Chondrocyte (in vitro differentiated cells): Measurements from ENCODE around the gene KLF15. TPM values are rescaled to one million over a fixed set of nuclear protein-coding genes. Genes with fewer than 3 reads are reported as not detected.
A peak's percentile ranks its signal among the peaks of the same experiment; 100 is the strongest.
"Not testable (repeated sequence)": the region's sequence is repeated elsewhere in the genome, so short reads cannot be mapped to it uniquely, and the experiment has no call there.

Source experiments
- DNase-seq: peaks from one replicate; pipeline ENCODE4 v3.0.0; 2021; ENCODE audit warnings: mixed read lengths, low spot score
- H3K27ac Mint-ChIP-seq: one replicate; pipeline ENCODE4 v1.8.0; 2021; ENCODE audit warnings: mild to moderate bottlenecking, moderate library complexity, mixed read lengths; ENCODE audit not compliant: unreplicated experiment
- H3K27me3 Mint-ChIP-seq: 2 replicates; pipeline ENCODE4 v1.8.0; 2021; ENCODE audit warnings: low read depth, mixed read lengths
- H3K36me3 Mint-ChIP-seq: 2 replicates; pipeline ENCODE4 v1.8.0; 2021; ENCODE audit warnings: low read depth, mixed read lengths
- H3K4me1 Mint-ChIP-seq: 2 replicates; pipeline ENCODE4 v1.8.0; 2021; ENCODE audit warnings: low read depth, mild to moderate bottlenecking, mixed read lengths
- H3K4me3 Mint-ChIP-seq: one replicate; pipeline ENCODE4 v1.8.0; 2021; ENCODE audit warnings: mild to moderate bottlenecking, moderate library complexity, mixed read lengths; ENCODE audit not compliant: unreplicated experiment
- H3K9me3 Mint-ChIP-seq: 2 replicates; pipeline ENCODE4 v1.8.0; 2021; ENCODE audit warnings: low read depth, mixed read lengths
- CTCF ChIP-seq: fragments of 200-600 bp; sonication (generic); IDR thresholded peaks from 2 replicates; pipeline ENCODE4 v1.5.0; 2021; ENCODE audit warnings: antibody characterized with exemption, mild to moderate bottlenecking, moderate library complexity
- total RNA-seq: library from RNA; stranded (reverse); gene quantifications from 3 replicates; pipeline ENCODE4 v1.2.1, GENCODE V29; 2021

The KLF15 gene
- total RNA-seq, 1 donor from 2014 or later: 1.3 TPM

- H3K9me3 Mint-ChIP-seq: no peaks in the 10 kb centered on the region
- peak; percentile 43 for DNase-seq
- no peak for TF ChIP-seq CTCF
- no peaks in the 10 kb centered on the region for H3K36me3 Mint-ChIP-seq
- no peaks in the 10 kb centered on the region for H3K4me1 Mint-ChIP-seq
- H3K4me3 Mint-ChIP-seq: no peak overlapping the region
- no peak overlapping the region for H3K27ac Mint-ChIP-seq
- peaks cover 15% of the 10 kb centered on the region for H3K27me3 Mint-ChIP-seq
Observed at GRCh38 chr3:126337980-126338651, 19.1 kb downstream of the KLF15 start.

DNA sequence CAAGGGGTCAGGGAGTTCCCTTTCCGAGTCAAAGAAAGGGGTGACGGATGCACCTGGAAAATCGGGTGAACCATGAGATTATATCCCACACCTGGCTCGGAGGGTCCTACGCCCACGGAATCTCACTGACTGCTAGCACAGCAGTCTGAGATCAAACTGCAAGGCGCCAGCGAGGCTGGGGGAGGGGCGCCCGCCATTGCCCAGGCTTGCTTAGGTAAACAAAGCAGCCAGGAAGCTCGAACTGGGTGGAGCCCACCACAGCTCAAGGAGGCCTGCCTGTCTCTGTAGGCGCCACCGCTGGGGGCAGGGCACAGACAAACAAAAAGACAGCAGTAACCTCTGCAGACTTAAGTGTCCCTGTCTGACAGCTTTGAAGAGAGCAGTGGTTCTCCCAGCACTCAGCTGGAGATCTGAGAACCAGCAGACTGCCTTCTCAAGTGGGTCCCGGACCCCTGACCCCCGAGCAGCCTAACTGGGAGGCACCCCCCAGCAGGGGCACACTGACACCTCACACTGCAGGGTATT is 25.3 kb downstream of the KLF15 start:
- not testable (repeated sequence) for H3K4me3 Mint-ChIP-seq, H3K36me3 Mint-ChIP-seq, H3K4me1 Mint-ChIP-seq, H3K27me3 Mint-ChIP-seq, H3K27ac Mint-ChIP-seq
- H3K9me3 Mint-ChIP-seq: peaks cover 19% of the 10 kb centered on the region
- peak; percentile 13 for DNase-seq

- TF ChIP-seq CTCF: no peak
- no peaks in the 10 kb centered on the region for H3K4me1 Mint-ChIP-seq
- peaks cover 23% of the 10 kb centered on the region for H3K9me3 Mint-ChIP-seq
- peaks cover 10% of the 10 kb centered on the region for H3K27me3 Mint-ChIP-seq
- peaks cover 6% of the 10 kb centered on the region for H3K36me3 Mint-ChIP-seq
- no peak for DNase-seq
- H3K27ac Mint-ChIP-seq: no peak overlapping the region
- no peak overlapping the region for H3K4me3 Mint-ChIP-seq
Observed at GRCh38 chr3:126329927-126330725, 27.1 kb downstream of the KLF15 start.

DNA sequence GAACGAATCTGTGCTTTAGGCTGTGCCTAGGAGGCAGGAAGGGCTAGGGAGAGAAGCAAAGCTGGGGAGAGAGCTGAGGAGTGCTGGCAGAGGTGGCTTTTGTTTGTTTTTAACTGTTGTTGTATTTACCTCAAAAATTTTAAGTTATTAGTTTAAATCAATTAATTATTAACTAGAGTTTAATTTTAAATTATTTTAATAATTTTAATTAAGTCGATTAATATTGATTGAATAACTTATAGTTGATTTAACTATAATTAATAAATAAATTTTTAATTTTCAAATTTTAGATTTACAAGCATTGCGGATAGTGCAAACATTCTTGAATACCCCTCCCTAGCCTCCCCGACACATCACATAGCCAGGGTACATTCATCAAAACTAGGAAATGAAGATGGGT is 30.6 kb downstream of the KLF15 start:
- no peak overlapping the region for H3K27ac Mint-ChIP-seq
- H3K4me1 Mint-ChIP-seq: no peaks in the 10 kb centered on the region
- no peak for DNase-seq
- peaks cover 6% of the 10 kb centered on the region for H3K36me3 Mint-ChIP-seq
- no peak overlapping the region for H3K4me3 Mint-ChIP-seq
- peaks cover 20% of the 10 kb centered on the region for H3K27me3 Mint-ChIP-seq
- peaks cover 23% of the 10 kb centered on the region for H3K9me3 Mint-ChIP-seq
- TF ChIP-seq CTCF: no peak

GRCh38 chr3:126322181-126322967 is 34.8 kb downstream of the KLF15 start:
- Mint-ChIP-seq H3K9me3 (peaks cover 8% of the 10 kb centered on the region), H3K4me1 (no peaks in the 10 kb centered on the region), H3K36me3 (no peaks in the 10 kb centered on the region), H3K27me3 (peaks cover 37% of the 10 kb centered on the region), H3K4me3 (no peak overlapping the region), H3K27ac (no peak overlapping the region)
- TF ChIP-seq CTCF: no peak
- no peak for DNase-seq
